ENCODE data around the gene ZNF500.
A peak's percentile ranks its signal among the peaks of the same experiment; 100 is the strongest.
"Not testable (repeated sequence)": the region's sequence is repeated elsewhere in the genome, so short reads cannot be mapped to it uniquely, and the experiment has no call there.

Gene ZNF500

DNA sequence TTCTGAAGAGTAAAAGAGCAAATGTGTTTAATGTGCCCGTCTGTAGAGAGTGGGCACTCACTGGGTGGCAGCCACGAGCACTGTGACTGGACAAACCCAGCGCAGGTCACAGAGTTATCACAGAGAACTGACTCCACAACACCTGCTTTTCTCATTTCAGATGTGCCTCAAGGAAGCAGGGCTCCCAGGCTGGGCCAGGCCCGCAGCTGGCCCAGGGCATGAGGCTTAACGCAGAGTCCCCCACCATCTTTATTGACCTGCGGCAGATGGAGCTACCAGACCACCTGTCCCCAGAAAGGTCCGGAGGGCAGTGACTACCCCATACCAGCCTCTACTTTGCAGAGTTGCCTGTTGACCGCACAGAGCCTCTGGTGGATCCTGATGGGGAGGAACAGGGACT is 20.7 kb downstream of the ZNF500 start:
- Histone ChIP-seq H3K27ac (ENCODE audit: low read depth in 2 of 2, low read length in 2 of 2) (no peak overlapping the region), H3K4me3 (ENCODE audit: low read length in 2 of 2) (no peak overlapping the region), H3K9me3 (ENCODE audit: control insufficient read depth in 2 of 2, low read length in 2 of 2) (no peaks in the 10 kb centered on the region), H3K4me1 (ENCODE audit: control insufficient read depth in 2 of 2, insufficient read depth in 2 of 2, low read length in 2 of 2) (peaks cover 6 to 12% of the 10 kb centered on the region in 2 donors), H3K9ac (ENCODE audit: low read depth in 1 of 2, low read length in 2 of 2) (no peak overlapping the region), H3K36me3 (ENCODE audit: control insufficient read depth in 2 of 2, insufficient read depth in 2 of 2, low read length in 2 of 2) (peaks cover 4 to 5% of the 10 kb centered on the region in 2 donors), H3K27me3 (ENCODE audit: control insufficient read depth in 2 of 2, insufficient read depth in 2 of 2, low read length in 2 of 2) (no peaks in the 10 kb centered on the region)

GRCh38 chr16:4745274-4745569 is 21.7 kb downstream of the ZNF500 start:
- Histone ChIP-seq H3K4me3 (ENCODE audit: low read length in 2 of 2) (no peak overlapping the region), H3K9ac (ENCODE audit: low read depth in 1 of 2, low read length in 2 of 2) (no peak overlapping the region), H3K9me3 (ENCODE audit: control insufficient read depth in 2 of 2, low read length in 2 of 2) (no peaks in the 10 kb centered on the region), H3K27ac (ENCODE audit: low read depth in 2 of 2, low read length in 2 of 2) (no peak overlapping the region), H3K4me1 (ENCODE audit: control insufficient read depth in 2 of 2, insufficient read depth in 2 of 2, low read length in 2 of 2) (peaks cover 6 to 12% of the 10 kb centered on the region in 2 donors), H3K27me3 (ENCODE audit: control insufficient read depth in 2 of 2, insufficient read depth in 2 of 2, low read length in 2 of 2) (no peaks in the 10 kb centered on the region), H3K36me3 (ENCODE audit: control insufficient read depth in 2 of 2, insufficient read depth in 2 of 2, low read length in 2 of 2) (no peaks in the 10 kb centered on the region)

- Histone ChIP-seq H3K4me3 (ENCODE audit: low read length in 2 of 2) (no peak overlapping the region), H3K9me3 (ENCODE audit: control insufficient read depth in 2 of 2, low read length in 2 of 2) (no peaks in the 10 kb centered on the region), H3K27me3 (ENCODE audit: control insufficient read depth in 2 of 2, insufficient read depth in 2 of 2, low read length in 2 of 2) (no peaks in the 10 kb centered on the region), H3K4me1 (ENCODE audit: control insufficient read depth in 2 of 2, insufficient read depth in 2 of 2, low read length in 2 of 2) (peaks cover 6 to 12% of the 10 kb centered on the region in 2 donors), H3K36me3 (ENCODE audit: control insufficient read depth in 2 of 2, insufficient read depth in 2 of 2, low read length in 2 of 2) (no peaks in the 10 kb centered on the region), H3K9ac (ENCODE audit: low read depth in 1 of 2, low read length in 2 of 2) (no peak overlapping the region), H3K27ac (ENCODE audit: low read depth in 2 of 2, low read length in 2 of 2) (no peak overlapping the region)
Observed at GRCh38 chr16:4744555-4745273, 22.2 kb downstream of the ZNF500 start.

DNA sequence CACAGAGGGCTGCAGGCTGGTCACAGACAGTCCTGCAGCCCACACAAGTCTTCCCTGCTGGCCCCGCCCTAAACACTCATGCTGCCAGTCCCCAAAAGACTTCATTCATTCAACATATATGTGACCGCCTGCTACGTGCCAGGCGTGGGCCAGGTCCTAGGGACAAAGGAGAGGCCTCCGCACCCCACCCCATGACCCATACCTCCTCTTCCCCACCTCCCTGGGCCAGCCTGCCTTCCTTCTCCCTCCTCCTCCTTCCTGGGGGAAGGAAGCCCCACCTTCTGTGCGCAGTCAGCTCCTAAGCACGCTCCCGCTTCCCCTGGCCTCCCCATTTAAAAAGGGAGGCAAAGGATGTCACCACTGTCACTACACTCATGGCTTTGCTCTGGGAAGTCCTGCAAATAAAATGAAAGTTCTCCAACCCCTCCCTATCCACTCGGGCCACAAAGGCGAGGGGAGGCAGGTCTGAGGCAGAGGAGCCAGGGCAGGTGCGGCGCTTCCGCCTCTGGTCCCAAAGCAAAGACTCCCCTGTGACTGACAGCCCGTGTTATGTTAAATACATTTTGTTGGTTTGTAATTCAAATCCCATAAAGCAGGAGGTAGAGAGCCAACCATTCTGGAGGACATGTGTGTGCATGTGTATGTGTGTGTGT is 23.6 kb downstream of the ZNF500 start:
- H3K27ac ChIP-seq (ENCODE audit: low read depth in 2 of 2, low read length in 2 of 2) = no peak overlapping the region
- no peaks in the 10 kb centered on the region for H3K36me3 ChIP-seq (ENCODE audit: control insufficient read depth in 2 of 2, insufficient read depth in 2 of 2, low read length in 2 of 2)
- peak overlapping the region; percentile 58 to 64 for H3K4me3 ChIP-seq (ENCODE audit: low read length in 2 of 2)
- H3K4me1 ChIP-seq (ENCODE audit: control insufficient read depth in 2 of 2, insufficient read depth in 2 of 2, low read length in 2 of 2) = peaks cover 6 to 12% of the 10 kb centered on the region in 2 donors
- H3K27me3 ChIP-seq (ENCODE audit: control insufficient read depth in 2 of 2, insufficient read depth in 2 of 2, low read length in 2 of 2) = no peaks in the 10 kb centered on the region
- H3K9me3 ChIP-seq (ENCODE audit: control insufficient read depth in 2 of 2, low read length in 2 of 2) = no peaks in the 10 kb centered on the region
- peak overlapping the region; percentile 34 to 36 for H3K9ac ChIP-seq (ENCODE audit: low read depth in 1 of 2, low read length in 2 of 2)

GRCh38 chr16:4738370-4738769 is 28.6 kb downstream of the ZNF500 start:
- H3K9ac ChIP-seq (ENCODE audit: low read depth in 1 of 2, low read length in 2 of 2); H3K4me3 ChIP-seq (ENCODE audit: low read length in 2 of 2); H3K27me3 ChIP-seq (ENCODE audit: control insufficient read depth in 2 of 2, insufficient read depth in 2 of 2, low read length in 2 of 2); H3K9me3 ChIP-seq (ENCODE audit: control insufficient read depth in 2 of 2, low read length in 2 of 2); H3K36me3 ChIP-seq (ENCODE audit: control insufficient read depth in 2 of 2, insufficient read depth in 2 of 2, low read length in 2 of 2); H3K27ac ChIP-seq (ENCODE audit: low read depth in 2 of 2, low read length in 2 of 2): not testable (repeated sequence)
- peaks cover 9 to 12% of the 10 kb centered on the region in 2 donors for H3K4me1 ChIP-seq (ENCODE audit: control insufficient read depth in 2 of 2, insufficient read depth in 2 of 2, low read length in 2 of 2)

DNA sequence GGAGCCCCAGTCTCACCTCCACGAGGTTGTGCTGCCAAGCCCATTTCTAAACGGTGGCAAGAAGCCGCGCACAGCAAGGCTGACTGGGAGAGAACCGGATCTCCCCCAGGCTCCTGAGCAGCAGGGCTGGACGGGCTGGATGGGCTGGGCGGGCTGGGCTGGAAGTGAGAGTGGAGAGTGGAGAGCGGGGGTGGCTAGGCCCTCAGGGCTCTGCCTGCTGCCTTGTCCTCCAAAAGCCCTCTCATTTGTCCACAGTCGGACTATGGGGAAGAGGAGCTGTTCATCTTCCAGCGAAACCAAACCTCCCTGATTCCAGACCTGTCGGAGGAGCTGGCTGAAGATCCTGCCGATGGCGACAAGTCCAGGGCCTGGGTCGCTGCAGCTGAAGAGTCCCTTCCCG is 29.4 kb downstream of the ZNF500 start:
- Histone ChIP-seq H3K9ac (ENCODE audit: low read depth in 1 of 2, low read length in 2 of 2) (no peak overlapping the region), H3K9me3 (ENCODE audit: control insufficient read depth in 2 of 2, low read length in 2 of 2) (no peaks in the 10 kb centered on the region), H3K4me3 (ENCODE audit: low read length in 2 of 2) (no peak overlapping the region), H3K36me3 (ENCODE audit: control insufficient read depth in 2 of 2, insufficient read depth in 2 of 2, low read length in 2 of 2) (no peaks in the 10 kb centered on the region), H3K27me3 (ENCODE audit: control insufficient read depth in 2 of 2, insufficient read depth in 2 of 2, low read length in 2 of 2) (no peaks in the 10 kb centered on the region), H3K27ac (ENCODE audit: low read depth in 2 of 2, low read length in 2 of 2) (no peak overlapping the region), H3K4me1 (ENCODE audit: control insufficient read depth in 2 of 2, insufficient read depth in 2 of 2, low read length in 2 of 2) (peaks cover 6 to 9% of the 10 kb centered on the region in 2 donors)

- Histone ChIP-seq H3K27ac (ENCODE audit: low read depth in 2 of 2, low read length in 2 of 2) (no peak overlapping the region), H3K27me3 (ENCODE audit: control insufficient read depth in 2 of 2, insufficient read depth in 2 of 2, low read length in 2 of 2) (no peaks in the 10 kb centered on the region), H3K9ac (ENCODE audit: low read depth in 1 of 2, low read length in 2 of 2) (no peak overlapping the region), H3K4me3 (ENCODE audit: low read length in 2 of 2) (no peak overlapping the region), H3K36me3 (ENCODE audit: control insufficient read depth in 2 of 2, insufficient read depth in 2 of 2, low read length in 2 of 2) (peaks cover 0 to 3% of the 10 kb centered on the region in 2 donors), H3K9me3 (ENCODE audit: control insufficient read depth in 2 of 2, low read length in 2 of 2) (no peaks in the 10 kb centered on the region), H3K4me1 (ENCODE audit: control insufficient read depth in 2 of 2, insufficient read depth in 2 of 2, low read length in 2 of 2) (peaks cover 6 to 9% of the 10 kb centered on the region in 2 donors)
Observed at GRCh38 chr16:4736546-4736945, 30.4 kb downstream of the ZNF500 start.

DNA sequence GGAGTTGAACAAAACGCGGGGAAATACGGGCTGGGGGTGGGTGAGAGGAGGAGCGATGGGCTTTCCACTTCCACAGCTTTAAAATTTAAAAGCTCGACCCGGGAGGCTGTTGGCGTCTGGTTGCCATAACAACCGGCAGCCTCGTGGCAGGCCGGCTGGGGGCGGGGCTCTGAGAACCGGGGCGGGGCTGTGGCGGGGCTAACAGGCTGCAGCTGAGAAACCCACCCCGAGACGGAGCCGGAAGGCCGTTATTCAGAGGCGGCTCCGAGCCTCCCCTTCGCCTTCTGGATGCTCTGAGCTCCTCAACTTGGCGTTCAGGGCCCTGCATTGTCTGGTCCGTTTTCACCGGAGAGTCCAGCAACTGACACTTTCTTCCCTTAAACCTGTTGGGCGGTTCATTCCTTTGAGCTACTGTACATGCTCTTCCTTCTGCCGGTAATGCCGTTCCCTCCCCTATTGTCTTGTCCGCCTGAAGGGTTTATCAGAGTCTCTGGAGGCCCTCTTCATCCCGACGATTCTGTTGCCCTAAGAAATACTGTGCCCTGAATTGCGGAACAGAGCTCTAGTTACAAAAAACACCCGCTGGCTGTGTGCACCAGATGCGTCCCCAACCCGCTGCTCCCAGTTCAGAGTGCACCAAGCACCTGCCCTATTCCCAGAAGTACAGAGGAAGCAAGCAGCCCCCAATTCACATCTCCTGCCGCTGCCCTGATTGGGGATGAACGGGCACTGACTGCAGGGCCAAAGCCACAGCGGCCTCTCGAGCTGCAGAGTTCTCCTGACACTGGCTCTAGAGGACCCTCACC is 32.0 kb downstream of the ZNF500 start:
- Histone ChIP-seq H3K9ac (ENCODE audit: low read depth in 1 of 2, low read length in 2 of 2) (peak overlapping the region; percentile 34 to 60), H3K4me1 (ENCODE audit: control insufficient read depth in 2 of 2, insufficient read depth in 2 of 2, low read length in 2 of 2) (peaks cover 6 to 9% of the 10 kb centered on the region in 2 donors), H3K27me3 (ENCODE audit: control insufficient read depth in 2 of 2, insufficient read depth in 2 of 2, low read length in 2 of 2) (no peaks in the 10 kb centered on the region), H3K4me3 (ENCODE audit: low read length in 2 of 2) (peak overlapping the region; percentile 81 to 88), H3K9me3 (ENCODE audit: control insufficient read depth in 2 of 2, low read length in 2 of 2) (no peaks in the 10 kb centered on the region), H3K27ac (ENCODE audit: low read depth in 2 of 2, low read length in 2 of 2) (peak overlapping the region; percentile 81 to 83), H3K36me3 (ENCODE audit: control insufficient read depth in 2 of 2, insufficient read depth in 2 of 2, low read length in 2 of 2) (peaks cover 4 to 12% of the 10 kb centered on the region in 2 donors)

DNA sequence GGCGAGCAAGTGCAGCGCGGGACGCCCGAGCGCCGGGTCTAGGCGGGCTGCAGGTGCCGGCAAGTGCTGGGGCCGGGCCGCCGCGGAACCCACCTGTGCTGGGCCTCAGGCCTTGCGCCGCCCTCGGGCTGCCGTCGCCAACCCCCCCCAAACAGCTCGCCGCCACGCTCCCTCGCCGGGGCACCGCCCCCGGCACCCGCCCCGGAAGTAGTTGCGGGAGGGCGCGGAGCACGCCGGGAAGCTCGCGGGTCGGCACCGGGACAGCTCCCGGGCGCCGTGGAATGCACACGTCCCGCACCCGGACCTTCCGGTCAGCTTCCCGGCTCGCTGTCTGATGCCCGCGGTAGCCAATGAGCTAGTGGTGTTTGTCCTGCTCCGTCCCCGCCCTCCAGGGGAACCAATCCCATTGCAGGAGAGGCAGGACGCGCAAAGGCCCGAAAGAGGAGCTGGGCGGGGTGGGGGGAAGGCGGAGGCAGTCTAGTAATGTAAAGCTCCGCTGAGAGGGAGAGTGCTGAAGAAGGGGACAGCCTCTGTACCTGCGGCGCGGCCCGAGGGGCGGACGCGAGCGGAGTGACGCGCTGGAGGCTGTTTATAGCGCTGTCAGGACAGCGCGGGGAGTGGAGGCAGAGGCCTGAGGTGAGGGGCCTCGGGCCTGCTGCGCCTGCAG is 32.8 kb downstream of the ZNF500 start, which contains the start of the genes ANKS3 and DNAAF8:
TSS of gene ANKS3 (minus strand) at position 209 of the 667 bp plus-strand sequence. CDS start 4,122 bp downstream, outside the sequence.
TSS of gene DNAAF8 (plus strand) at position 475 of the 667 bp plus-strand sequence. CDS start 1,978 bp downstream, outside the sequence.
- no peaks in the 10 kb centered on the region for H3K9me3 ChIP-seq (ENCODE audit: control insufficient read depth in 2 of 2, low read length in 2 of 2)
- H3K9ac ChIP-seq (ENCODE audit: low read depth in 1 of 2, low read length in 2 of 2) = peak within 1 kb of the TSS; percentile 61 to 64
- H3K4me3 ChIP-seq (ENCODE audit: low read length in 2 of 2) = peak within 1 kb of the TSS; percentile 81 to 88
- H3K36me3 ChIP-seq (ENCODE audit: control insufficient read depth in 2 of 2, insufficient read depth in 2 of 2, low read length in 2 of 2) = peaks cover 8 to 17% of the 10 kb centered on the region in 2 donors
- peaks cover 6 to 9% of the 10 kb centered on the region in 2 donors for H3K4me1 ChIP-seq (ENCODE audit: control insufficient read depth in 2 of 2, insufficient read depth in 2 of 2, low read length in 2 of 2)
- no peaks in the 10 kb centered on the region for H3K27me3 ChIP-seq (ENCODE audit: control insufficient read depth in 2 of 2, insufficient read depth in 2 of 2, low read length in 2 of 2)
- H3K27ac ChIP-seq (ENCODE audit: low read depth in 2 of 2, low read length in 2 of 2) = peak within 1 kb of the TSS; percentile 81 to 83

All from mucosa of rectum (tissue), 2 donors.